GM12801 (cell line): ENCODE results near the gene RAD50.

Source experiments
- CTCF ChIP-seq: IDR thresholded peaks from one replicate; pipeline ENCODE4 v1.5.1; 2011; ENCODE audit warnings: control low read depth; ENCODE audit not compliant: insufficient read length; ENCODE audit errors: extremely low read depth

Gene RAD50

GRCh38 chr5:132607095-132607494 is 50.3 kb downstream of the RAD50 start:
- no peak for TF ChIP-seq CTCF

GRCh38 chr5:132608107-132608506 is 51.3 kb downstream of the RAD50 start:
- no peak for TF ChIP-seq CTCF

- TF ChIP-seq CTCF: no peak
These were observed 55.2 kb downstream of the RAD50 start for GRCh38 chr5:132611965-132612364.

GRCh38 chr5:132612846-132613245 is 56.1 kb downstream of the RAD50 start:
- TF ChIP-seq CTCF: no peak

- TF ChIP-seq CTCF: no peak
These were observed 64.9 kb downstream of the RAD50 start for GRCh38 chr5:132621699-132622098.

GRCh38 chr5:132622608-132623007 is 65.8 kb downstream of the RAD50 start:
- no peak for TF ChIP-seq CTCF

- no peak for TF ChIP-seq CTCF
These were observed 70.7 kb downstream of the RAD50 start for GRCh38 chr5:132627470-132627869.

- TF ChIP-seq CTCF: no peak
These were observed 72.0 kb downstream of the RAD50 start for GRCh38 chr5:132628814-132629213.
